GM21786 (cell line): ENCODE measurements around the gene GLIPR1L2.
"Not testable (repeated sequence)": the region's sequence is repeated elsewhere in the genome, so short reads cannot be mapped to it uniquely, and the experiment has no call there.

Experiments
- ATAC-seq: cut with Tn5 transposase; IDR thresholded peaks from one replicate; pipeline ENCODE4 v1.9.1; 2021; ENCODE audit not compliant: unreplicated experiment

Gene GLIPR1L2

DNA sequence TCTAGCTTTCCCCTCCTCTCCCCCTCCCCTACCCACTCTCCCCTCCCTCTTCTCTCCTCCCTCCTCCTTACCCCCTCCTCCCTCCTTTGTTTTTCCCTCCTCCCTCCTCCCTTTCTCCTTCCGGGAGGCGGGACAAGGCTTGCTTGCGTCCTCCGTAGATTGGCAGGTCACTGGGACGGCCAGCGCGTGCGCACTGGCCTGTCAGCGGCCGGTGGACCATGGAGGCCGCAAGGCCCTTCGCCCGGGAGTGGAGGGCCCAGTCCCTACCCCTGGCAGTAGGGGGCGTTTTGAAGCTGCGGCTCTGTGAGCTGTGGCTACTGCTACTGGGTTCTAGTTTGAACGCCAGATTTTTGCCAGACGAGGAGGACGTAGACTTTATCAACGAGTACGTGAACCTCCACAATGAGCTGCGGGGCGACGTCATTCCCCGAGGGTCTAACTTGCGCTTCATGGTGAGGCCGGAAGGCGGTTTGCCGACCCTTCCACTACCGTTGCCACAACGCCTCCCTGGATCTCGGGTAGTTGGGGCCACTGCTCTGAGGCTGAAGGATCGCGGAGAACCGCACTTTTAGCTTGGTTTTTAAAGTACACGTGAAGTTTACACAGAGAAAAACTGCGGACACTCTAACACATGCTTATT is at the start of gene GLIPR1L2:
Gene GLIPR1L2, plus strand, starts transcription at position 191 of the 640 bp plus-strand sequence. Its CDS starts 28 bp downstream, at position 219.
- ATAC-seq = peak; percentile 96

DNA sequence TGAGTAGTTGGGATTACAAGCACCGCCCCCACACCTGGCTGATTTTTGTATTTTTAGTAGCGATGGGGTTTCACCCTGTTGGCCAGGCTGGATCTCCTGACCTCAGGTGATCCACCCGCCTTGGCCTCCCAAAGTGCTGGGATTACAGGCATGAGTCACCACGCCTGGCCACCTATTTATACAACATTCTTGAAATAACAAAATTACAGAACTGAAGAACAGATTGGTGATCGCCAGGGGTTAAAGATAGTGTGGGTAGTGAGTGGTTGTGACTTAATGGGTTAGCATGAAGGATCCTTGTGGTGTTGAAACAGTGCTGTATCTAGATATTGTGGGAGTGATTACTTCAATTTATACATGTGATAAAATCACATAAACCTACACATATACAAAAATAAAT is 49.0 kb upstream of the GLIPR1L2 start:
- no peak for ATAC-seq

GRCh38 chr12:75345531-75345930 is 45.4 kb upstream of the GLIPR1L2 start:
- no peak for ATAC-seq

DNA sequence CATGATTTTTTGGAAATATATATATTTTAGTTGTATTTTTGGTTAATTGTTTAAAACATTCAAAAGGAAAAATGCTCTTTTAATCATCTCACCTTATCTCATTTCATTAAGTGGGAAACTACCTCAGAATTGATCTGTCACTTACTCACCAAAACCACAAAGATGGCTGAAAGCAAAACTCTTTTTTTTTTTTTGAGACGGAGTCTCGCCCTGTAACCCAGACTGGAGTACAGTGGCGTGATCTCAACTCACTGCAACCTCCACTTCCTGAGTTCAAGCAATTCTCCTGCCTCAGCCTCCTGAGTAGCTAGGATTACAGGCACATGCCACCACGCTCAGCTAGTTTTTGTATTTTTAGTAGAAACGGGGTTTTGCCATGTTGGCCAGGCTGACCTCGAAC is 44.7 kb upstream of the GLIPR1L2 start:
- ATAC-seq = not testable (repeated sequence)

GRCh38 chr12:75349946-75350345 is 40.9 kb upstream of the GLIPR1L2 start:
- ATAC-seq = no peak

GRCh38 chr12:75350413-75350812 is 40.5 kb upstream of the GLIPR1L2 start:
- no peak for ATAC-seq

DNA sequence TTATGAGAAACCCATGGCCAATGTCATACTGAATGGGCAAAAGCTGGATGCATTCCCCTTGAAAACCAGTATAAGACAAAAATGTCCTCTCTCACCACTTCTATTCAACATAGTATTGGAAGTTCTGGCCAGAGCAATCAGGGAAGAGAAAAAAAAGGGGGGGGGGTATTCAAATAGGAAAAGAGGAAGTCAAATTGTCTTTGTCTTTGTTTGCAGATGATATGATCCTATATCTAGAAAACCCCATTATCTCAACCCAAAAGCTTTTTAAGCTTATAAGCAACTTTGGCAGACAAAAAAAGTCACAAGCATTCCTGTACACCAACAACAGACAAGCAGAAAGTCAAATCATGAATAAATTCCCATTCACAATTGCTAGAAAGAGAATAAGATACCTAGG is 36.9 kb upstream of the GLIPR1L2 start:
- no peak for ATAC-seq

DNA sequence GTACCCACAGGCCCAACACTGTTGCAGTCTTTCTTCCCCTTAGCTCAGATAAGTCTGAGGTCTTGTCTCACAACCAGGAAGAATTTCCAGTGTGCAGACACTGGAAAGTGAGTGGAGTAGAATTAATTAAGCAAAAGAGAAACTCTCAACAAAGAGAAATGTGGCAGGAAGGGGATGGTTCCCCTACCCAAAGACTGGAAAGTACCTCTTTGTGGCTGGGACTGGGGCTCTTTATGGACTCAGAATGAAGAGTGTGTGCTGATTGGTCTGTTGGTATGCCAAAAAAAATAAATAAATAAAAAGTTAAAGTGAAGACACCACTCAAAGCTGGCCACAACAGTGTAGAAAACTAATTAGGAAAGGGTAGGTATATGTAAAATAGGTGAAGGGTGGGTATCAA is 30.0 kb upstream of the GLIPR1L2 start:
- ATAC-seq = no peak

DNA sequence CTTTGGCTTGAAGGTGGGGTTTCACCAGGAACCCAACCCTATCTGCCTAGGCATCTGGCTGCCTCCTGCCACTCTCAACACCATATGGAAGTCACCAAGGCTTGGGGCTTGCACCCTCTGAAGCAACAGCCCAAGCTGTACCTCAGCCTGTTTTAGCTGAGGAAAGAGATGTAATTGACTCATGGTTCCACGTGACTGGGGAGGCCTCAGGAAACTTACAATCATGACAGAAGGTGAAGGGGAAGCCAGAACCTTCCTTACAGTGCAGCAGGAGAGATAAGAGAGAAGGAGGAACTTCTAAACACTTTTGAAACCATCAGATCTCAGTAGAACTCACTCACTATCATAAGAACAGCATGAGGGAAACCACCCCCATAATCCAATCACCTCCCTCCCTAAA is 29.5 kb upstream of the GLIPR1L2 start:
- ATAC-seq = no peak

- ATAC-seq = no peak
Observed at GRCh38 chr12:75364919-75365318, 26.0 kb upstream of the GLIPR1L2 start.

DNA sequence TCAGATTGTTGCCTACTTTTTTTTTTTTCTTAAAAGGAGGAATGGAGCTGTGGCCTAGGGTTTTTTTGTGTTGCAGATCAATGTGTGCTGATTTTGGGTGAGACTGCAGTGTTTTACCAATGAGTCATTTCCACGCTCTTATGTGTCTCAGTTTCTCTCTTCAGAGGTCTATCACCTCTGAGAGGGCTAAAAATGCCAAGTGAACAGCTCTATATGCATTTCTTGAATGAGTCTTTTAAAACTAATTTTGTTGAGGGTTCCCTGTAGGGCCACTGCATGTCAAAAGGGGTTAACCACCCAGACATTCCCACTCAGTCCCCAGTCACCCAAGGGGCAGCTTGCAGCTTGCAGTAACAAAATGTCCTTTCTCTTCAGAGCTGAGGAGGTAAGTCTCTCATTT is 24.3 kb upstream of the GLIPR1L2 start:
- ATAC-seq = peak; percentile 65

DNA sequence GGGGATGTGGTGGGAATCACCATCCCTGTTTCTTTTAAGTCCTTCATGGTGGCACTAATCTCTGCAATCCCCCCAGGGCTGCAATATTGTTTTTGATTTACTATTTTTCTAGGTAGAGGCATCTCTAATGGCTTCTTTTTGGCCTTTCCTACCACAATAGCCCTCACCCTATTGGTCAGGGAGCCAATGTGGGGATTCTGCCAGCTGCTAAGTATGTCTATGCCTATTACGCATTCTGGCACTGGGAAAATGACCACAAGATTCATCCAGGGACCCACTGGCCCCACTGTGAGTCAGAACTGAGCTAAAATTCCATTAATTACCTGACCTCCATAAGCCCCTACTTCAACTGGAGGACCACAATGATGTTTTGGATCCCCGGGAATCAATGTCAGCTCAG is 15.9 kb upstream of the GLIPR1L2 start:
- ATAC-seq = no peak

DNA sequence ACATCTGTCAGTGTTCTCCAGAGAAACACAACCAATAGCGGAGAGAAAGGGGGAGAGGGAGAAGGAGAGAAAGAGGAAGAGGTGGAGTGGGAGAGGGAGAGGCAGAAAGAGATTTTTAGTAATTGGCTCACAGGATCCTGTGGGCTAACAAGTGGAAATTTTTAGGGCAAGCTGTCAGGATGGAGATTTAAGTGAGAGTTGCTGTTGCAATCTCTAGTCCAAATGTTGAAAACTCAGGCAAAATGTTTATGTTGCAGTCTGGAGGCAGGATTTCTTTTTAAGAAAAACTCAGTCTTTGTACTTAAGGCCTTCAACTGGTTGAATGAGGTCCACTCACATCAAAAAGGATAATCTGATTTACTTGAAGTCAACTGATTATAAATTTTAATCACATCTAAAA is 12.5 kb upstream of the GLIPR1L2 start:
- no peak for ATAC-seq

DNA sequence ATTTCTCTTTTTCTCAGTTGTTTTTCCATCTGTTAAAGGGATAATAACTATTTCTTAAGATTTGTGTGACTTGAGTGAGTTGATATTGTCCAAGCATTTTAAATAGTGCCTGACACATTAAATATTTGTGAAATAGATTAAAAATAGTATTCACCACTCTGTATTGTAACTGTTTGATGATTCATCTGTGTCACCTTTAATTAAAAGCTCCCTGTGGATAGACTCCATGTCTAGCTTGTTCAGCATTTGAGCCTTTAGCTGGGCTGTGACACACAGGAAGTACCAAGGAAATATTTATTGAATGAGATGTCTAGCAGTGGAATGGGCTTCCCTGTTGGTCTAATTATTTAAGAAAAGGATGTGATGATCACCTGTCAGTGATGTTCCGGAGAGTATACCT is 1.8 kb upstream of the GLIPR1L2 start:
- no peak for ATAC-seq

DNA sequence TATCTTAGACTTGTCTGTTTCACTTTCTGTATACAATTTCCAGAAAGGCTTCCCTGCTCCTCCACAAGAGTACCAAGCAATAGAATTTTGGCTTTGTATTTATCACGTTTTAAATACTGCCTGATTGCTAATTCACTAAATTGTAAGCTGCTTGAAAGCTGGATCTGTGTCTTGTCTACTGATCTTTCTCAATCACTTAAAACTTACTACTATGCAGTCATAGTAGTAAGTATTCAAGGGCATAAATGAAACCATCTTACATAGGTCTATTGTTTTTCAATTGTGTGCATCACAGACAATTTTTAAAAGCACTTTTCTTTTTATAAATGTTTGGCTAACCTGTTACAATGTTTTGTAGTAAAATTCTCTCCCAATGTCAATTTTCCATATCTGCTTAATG is 1.2 kb upstream of the GLIPR1L2 start:
- ATAC-seq = no peak

GRCh38 chr12:75390156-75390898 is 562 bp upstream of the GLIPR1L2 start:
- peak; percentile 1 for ATAC-seq

DNA sequence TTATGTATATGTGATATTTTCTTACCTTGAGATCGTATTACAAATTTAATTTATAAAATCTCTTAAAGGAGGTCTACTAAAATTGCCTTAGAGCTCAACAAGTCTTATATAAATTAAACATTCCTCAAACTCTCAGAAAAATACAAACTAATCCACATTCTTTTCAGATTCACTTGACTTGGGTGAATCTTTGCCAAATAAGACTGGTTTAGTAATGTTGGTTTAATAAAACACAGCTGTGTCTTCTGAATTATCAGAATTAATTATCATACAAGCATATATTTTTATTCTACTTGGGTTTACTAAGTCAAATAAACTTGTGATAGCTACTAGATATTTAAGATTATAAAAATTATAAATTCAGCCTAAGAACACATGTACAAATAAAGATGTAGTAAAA is 13.3 kb downstream of the GLIPR1L2 start:
- ATAC-seq = no peak

GRCh38 chr12:75407683-75408082 is 16.8 kb downstream of the GLIPR1L2 start:
- ATAC-seq = no peak

GRCh38 chr12:75409830-75410229 is 18.9 kb downstream of the GLIPR1L2 start:
- no peak for ATAC-seq

DNA sequence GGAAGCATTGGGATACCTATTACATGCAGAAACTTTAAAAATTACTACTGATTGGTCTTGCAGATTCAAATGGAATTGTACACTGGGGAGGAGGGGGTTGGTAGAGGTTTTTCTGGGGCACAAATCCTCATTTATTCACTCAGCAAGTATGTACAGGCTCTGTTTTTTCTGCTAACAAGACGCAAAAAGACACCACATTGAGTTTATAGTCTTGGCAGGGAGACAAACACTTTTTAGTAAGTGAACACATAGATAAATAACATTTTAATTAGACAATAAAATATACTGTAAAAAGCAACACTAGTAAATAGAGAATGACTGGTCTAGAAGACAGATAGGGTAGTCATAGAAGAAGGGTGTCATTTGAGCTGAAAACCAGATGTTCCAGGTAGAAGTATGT is 23.8 kb downstream of the GLIPR1L2 start:
- ATAC-seq = no peak

DNA sequence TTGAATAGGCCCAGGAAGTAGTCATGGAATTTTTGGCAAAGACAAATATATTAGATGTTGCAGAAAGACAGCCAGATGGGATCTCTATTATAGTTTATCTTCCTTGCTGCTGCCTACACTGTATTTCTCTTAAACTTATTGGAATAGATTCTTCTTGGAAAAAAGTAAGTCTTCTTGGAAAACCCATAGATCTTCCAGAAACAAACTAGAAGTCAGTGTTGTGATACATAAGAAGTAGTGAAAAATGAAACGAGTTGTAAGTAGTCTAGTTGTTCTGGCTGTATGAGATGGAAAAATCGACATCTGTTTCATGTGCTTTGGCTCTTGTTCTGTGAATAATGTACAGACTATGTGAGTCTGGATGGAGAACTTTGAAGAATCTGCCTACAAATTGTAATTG is 29.0 kb downstream of the GLIPR1L2 start:
- no peak for ATAC-seq

- ATAC-seq = no peak
Observed at GRCh38 chr12:75427491-75427890, 36.6 kb downstream of the GLIPR1L2 start.

DNA sequence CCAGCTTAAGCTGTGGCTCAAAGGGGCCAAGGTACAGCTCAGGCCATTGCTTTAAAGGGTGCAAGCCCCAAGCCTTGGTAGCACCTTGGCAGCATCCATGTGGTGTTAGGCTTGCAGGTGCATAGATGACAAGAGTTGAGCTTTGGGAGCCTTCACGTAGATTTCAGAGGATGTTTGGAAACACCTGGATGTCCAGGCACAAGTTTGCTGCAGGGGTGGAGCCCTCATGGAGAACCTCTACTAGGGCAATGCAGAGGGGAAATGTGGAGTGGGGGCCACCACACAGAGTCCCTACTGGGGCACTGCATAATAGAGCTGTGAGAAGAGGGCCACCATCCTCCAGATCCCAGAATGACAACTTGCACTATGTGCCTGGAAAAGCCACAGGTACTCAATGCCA is 37.9 kb downstream of the GLIPR1L2 start:
- ATAC-seq = no peak
